ENCODE measurements around the gene TMEM74B. TPM values are rescaled to one million over a fixed set of nuclear protein-coding genes. Genes with fewer than 3 reads are reported as not detected.

The TMEM74B gene
- polyA plus RNA-seq, 2 donors, result 1.4 to 3.9 TPM

DNA sequence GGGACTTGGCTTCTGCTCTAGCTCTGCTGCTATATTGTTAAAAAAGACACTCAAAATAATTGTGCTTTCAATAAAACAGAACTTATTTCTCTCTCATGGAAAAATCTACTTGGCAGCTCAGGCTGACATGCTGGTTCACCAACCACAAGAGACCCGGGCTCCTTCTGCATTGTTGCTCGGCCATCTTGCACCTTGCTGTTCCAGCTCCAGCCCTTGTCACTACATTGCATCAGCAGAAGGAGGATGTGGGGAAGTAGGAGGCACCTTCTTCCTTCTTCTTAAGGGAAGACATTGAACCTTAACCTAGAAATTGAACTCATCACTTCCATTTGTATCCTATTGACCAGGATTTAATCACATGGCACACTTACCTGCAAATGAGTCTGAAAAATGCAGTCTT is 11.9 kb upstream of the TMEM74B start:
- Histone ChIP-seq H3K27me3 (ENCODE audit: control insufficient read depth in 1 of 2, insufficient read depth in 2 of 2, low read length in 2 of 2) (no peaks in the 10 kb centered on the region), H3K27ac (ENCODE audit: low read depth in 2 of 2, low read length in 1 of 2) (no peak overlapping the region), H3K36me3 (ENCODE audit: control insufficient read depth in 2 of 2, insufficient read depth in 2 of 2, low read length in 1 of 2) (no peaks in the 10 kb centered on the region), H3K9me3 (ENCODE audit: control insufficient read depth in 2 of 2, insufficient read depth in 1 of 2, low read depth in 1 of 2, low read length in 1 of 2) (no peaks in the 10 kb centered on the region), H3K4me3 (ENCODE audit: low read depth in 1 of 2, low read length in 2 of 2) (no peak overlapping the region), H3K4me1 (ENCODE audit: control insufficient read depth in 2 of 2, insufficient read depth in 2 of 2, low read length in 1 of 2) (no peaks in the 10 kb centered on the region)
- 79 to 89% methylated on average over 2 of the region's 2 CpGs for WGBS, 2 donors

GRCh38 chr20:1195226-1195625 is 10.4 kb upstream of the TMEM74B start:
- Histone ChIP-seq H3K27me3 (ENCODE audit: control insufficient read depth in 1 of 2, insufficient read depth in 2 of 2, low read length in 2 of 2) (no peaks in the 10 kb centered on the region), H3K9me3 (ENCODE audit: control insufficient read depth in 2 of 2, insufficient read depth in 1 of 2, low read depth in 1 of 2, low read length in 1 of 2) (no peaks in the 10 kb centered on the region), H3K27ac (ENCODE audit: low read depth in 2 of 2, low read length in 1 of 2) (no peak overlapping the region), H3K4me1 (ENCODE audit: control insufficient read depth in 2 of 2, insufficient read depth in 2 of 2, low read length in 1 of 2) (no peaks in the 10 kb centered on the region), H3K4me3 (ENCODE audit: low read depth in 1 of 2, low read length in 2 of 2) (no peak overlapping the region), H3K36me3 (ENCODE audit: control insufficient read depth in 2 of 2, insufficient read depth in 2 of 2, low read length in 1 of 2) (no peaks in the 10 kb centered on the region)
- WGBS, 2 donors, result 89 to 95% methylated on average over 1 of the region's 1 CpG

- Histone ChIP-seq H3K4me1 (ENCODE audit: control insufficient read depth in 2 of 2, insufficient read depth in 2 of 2, low read length in 1 of 2) (no peaks in the 10 kb centered on the region), H3K4me3 (ENCODE audit: low read depth in 1 of 2, low read length in 2 of 2) (no peak overlapping the region), H3K27me3 (ENCODE audit: control insufficient read depth in 1 of 2, insufficient read depth in 2 of 2, low read length in 2 of 2) (no peaks in the 10 kb centered on the region), H3K36me3 (ENCODE audit: control insufficient read depth in 2 of 2, insufficient read depth in 2 of 2, low read length in 1 of 2) (no peaks in the 10 kb centered on the region), H3K27ac (ENCODE audit: low read depth in 2 of 2, low read length in 1 of 2) (no peak overlapping the region), H3K9me3 (ENCODE audit: control insufficient read depth in 2 of 2, insufficient read depth in 1 of 2, low read depth in 1 of 2, low read length in 1 of 2) (peaks cover 0 to 3% of the 10 kb centered on the region in 2 donors)
- 81 to 82% methylated on average over 3 of the region's 3 CpGs for WGBS, 2 donors
These were observed 6.5 kb upstream of the TMEM74B start for GRCh38 chr20:1191299-1191698.

DNA sequence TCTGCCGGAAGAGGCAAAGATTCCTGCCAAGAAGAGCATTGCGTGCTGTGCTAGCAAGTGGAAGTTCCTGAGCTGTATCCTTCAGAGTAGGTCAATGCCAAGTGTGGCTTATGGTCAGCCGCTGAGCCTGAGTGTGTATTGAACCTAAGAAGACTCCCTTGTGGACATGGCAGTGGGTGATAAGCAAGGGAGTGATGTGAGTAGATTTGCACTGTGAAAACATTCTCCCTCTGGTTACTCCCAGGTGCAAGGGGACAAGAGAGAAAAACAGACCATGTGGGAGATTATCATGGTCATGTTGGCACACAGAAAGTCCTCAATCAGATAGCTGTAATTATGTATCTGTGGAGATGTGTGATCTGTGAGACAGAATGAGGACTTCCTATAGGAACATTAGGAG is 6.1 kb upstream of the TMEM74B start:
- H3K27me3 ChIP-seq (ENCODE audit: control insufficient read depth in 1 of 2, insufficient read depth in 2 of 2, low read length in 2 of 2), result no peaks in the 10 kb centered on the region
- peaks cover 0 to 3% of the 10 kb centered on the region in 2 donors for H3K9me3 ChIP-seq (ENCODE audit: control insufficient read depth in 2 of 2, insufficient read depth in 1 of 2, low read depth in 1 of 2, low read length in 1 of 2)
- H3K4me3 ChIP-seq (ENCODE audit: low read depth in 1 of 2, low read length in 2 of 2), result no peak overlapping the region
- H3K4me1 ChIP-seq (ENCODE audit: control insufficient read depth in 2 of 2, insufficient read depth in 2 of 2, low read length in 1 of 2), result no peaks in the 10 kb centered on the region
- 73 to 87% methylated on average over 3 of the region's 3 CpGs for WGBS, 2 donors
- H3K36me3 ChIP-seq (ENCODE audit: control insufficient read depth in 2 of 2, insufficient read depth in 2 of 2, low read length in 1 of 2), result no peaks in the 10 kb centered on the region
- no peak overlapping the region for H3K27ac ChIP-seq (ENCODE audit: low read depth in 2 of 2, low read length in 1 of 2)

GRCh38 chr20:1189827-1190226 is 5.0 kb upstream of the TMEM74B start:
- Histone ChIP-seq H3K4me1 (ENCODE audit: control insufficient read depth in 2 of 2, insufficient read depth in 2 of 2, low read length in 1 of 2) (no peaks in the 10 kb centered on the region), H3K27ac (ENCODE audit: low read depth in 2 of 2, low read length in 1 of 2) (no peak overlapping the region), H3K4me3 (ENCODE audit: low read depth in 1 of 2, low read length in 2 of 2) (no peak overlapping the region), H3K9me3 (ENCODE audit: control insufficient read depth in 2 of 2, insufficient read depth in 1 of 2, low read depth in 1 of 2, low read length in 1 of 2) (peaks cover 0 to 3% of the 10 kb centered on the region in 2 donors), H3K27me3 (ENCODE audit: control insufficient read depth in 1 of 2, insufficient read depth in 2 of 2, low read length in 2 of 2) (no peaks in the 10 kb centered on the region), H3K36me3 (ENCODE audit: control insufficient read depth in 2 of 2, insufficient read depth in 2 of 2, low read length in 1 of 2) (no peaks in the 10 kb centered on the region)
- 54 to 66% methylated on average over 1 of the region's 1 CpG for WGBS, 2 donors

GRCh38 chr20:1188347-1188746 is 3.6 kb upstream of the TMEM74B start:
- H3K9me3 ChIP-seq (ENCODE audit: control insufficient read depth in 2 of 2, insufficient read depth in 1 of 2, low read depth in 1 of 2, low read length in 1 of 2), result peaks cover 0 to 3% of the 10 kb centered on the region in 2 donors
- no peaks in the 10 kb centered on the region for H3K27me3 ChIP-seq (ENCODE audit: control insufficient read depth in 1 of 2, insufficient read depth in 2 of 2, low read length in 2 of 2)
- peaks cover 3 to 5% of the 10 kb centered on the region in 2 donors for H3K4me1 ChIP-seq (ENCODE audit: control insufficient read depth in 2 of 2, insufficient read depth in 2 of 2, low read length in 1 of 2)
- no peak overlapping the region for H3K4me3 ChIP-seq (ENCODE audit: low read depth in 1 of 2, low read length in 2 of 2)
- no peak overlapping the region for H3K27ac ChIP-seq (ENCODE audit: low read depth in 2 of 2, low read length in 1 of 2)
- no peaks in the 10 kb centered on the region for H3K36me3 ChIP-seq (ENCODE audit: control insufficient read depth in 2 of 2, insufficient read depth in 2 of 2, low read length in 1 of 2)
- WGBS, 2 donors, result 95% methylated on average over 1 of the region's 1 CpG

- 67 to 72% methylated on average over 4 of the region's 4 CpGs for WGBS, 2 donors
- peaks cover 3 to 5% of the 10 kb centered on the region in 2 donors for H3K4me1 ChIP-seq (ENCODE audit: control insufficient read depth in 2 of 2, insufficient read depth in 2 of 2, low read length in 1 of 2)
- no peak overlapping the region for H3K4me3 ChIP-seq (ENCODE audit: low read depth in 1 of 2, low read length in 2 of 2)
- no peak overlapping the region for H3K27ac ChIP-seq (ENCODE audit: low read depth in 2 of 2, low read length in 1 of 2)
- H3K27me3 ChIP-seq (ENCODE audit: control insufficient read depth in 1 of 2, insufficient read depth in 2 of 2, low read length in 2 of 2), result no peaks in the 10 kb centered on the region
- H3K36me3 ChIP-seq (ENCODE audit: control insufficient read depth in 2 of 2, insufficient read depth in 2 of 2, low read length in 1 of 2), result no peaks in the 10 kb centered on the region
- peaks cover 0 to 3% of the 10 kb centered on the region in 2 donors for H3K9me3 ChIP-seq (ENCODE audit: control insufficient read depth in 2 of 2, insufficient read depth in 1 of 2, low read depth in 1 of 2, low read length in 1 of 2)
These were observed 2.9 kb upstream of the TMEM74B start for GRCh38 chr20:1187605-1188171.

DNA sequence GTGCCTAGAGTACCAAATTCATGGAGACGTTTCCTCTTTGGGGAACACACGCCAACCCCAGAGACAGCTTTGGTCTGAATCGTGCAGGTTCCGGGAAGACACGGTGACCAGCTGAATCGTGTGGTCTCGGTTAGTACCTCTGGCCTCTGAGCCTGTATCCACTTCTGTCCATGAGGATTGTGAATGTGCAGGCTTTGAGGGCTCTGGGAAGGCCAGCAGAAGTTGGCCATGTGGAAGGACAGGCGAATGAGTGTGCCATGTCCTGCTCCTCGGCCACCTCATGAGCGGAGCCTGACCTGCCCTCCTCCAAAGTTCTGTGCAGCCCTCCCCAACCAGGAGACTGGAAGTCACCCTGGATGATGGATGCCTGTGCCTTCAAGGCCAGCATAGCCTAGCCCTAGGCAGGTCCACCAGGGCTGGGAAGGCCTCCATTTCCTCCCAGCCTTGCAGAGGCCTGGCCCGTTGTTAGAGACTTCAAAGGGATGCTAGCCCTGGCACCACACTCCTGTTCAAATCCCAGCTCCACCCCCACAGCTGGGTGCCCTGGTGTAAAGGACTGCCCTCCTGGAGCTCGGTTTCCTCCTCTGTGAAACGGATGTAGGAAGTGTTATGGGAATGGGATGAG is 1.7 kb upstream of the TMEM74B start:
- Histone ChIP-seq H3K27ac (ENCODE audit: low read depth in 2 of 2, low read length in 1 of 2) (no peak overlapping the region), H3K4me3 (ENCODE audit: low read depth in 1 of 2, low read length in 2 of 2) (no peak overlapping the region), H3K27me3 (ENCODE audit: control insufficient read depth in 1 of 2, insufficient read depth in 2 of 2, low read length in 2 of 2) (no peaks in the 10 kb centered on the region), H3K9me3 (ENCODE audit: control insufficient read depth in 2 of 2, insufficient read depth in 1 of 2, low read depth in 1 of 2, low read length in 1 of 2) (peaks cover 0 to 3% of the 10 kb centered on the region in 2 donors), H3K4me1 (ENCODE audit: control insufficient read depth in 2 of 2, insufficient read depth in 2 of 2, low read length in 1 of 2) (peaks cover 3 to 5% of the 10 kb centered on the region in 2 donors), H3K36me3 (ENCODE audit: control insufficient read depth in 2 of 2, insufficient read depth in 2 of 2, low read length in 1 of 2) (no peaks in the 10 kb centered on the region)
- 74 to 78% methylated on average over 13 of the region's 13 CpGs for WGBS, 2 donors

DNA sequence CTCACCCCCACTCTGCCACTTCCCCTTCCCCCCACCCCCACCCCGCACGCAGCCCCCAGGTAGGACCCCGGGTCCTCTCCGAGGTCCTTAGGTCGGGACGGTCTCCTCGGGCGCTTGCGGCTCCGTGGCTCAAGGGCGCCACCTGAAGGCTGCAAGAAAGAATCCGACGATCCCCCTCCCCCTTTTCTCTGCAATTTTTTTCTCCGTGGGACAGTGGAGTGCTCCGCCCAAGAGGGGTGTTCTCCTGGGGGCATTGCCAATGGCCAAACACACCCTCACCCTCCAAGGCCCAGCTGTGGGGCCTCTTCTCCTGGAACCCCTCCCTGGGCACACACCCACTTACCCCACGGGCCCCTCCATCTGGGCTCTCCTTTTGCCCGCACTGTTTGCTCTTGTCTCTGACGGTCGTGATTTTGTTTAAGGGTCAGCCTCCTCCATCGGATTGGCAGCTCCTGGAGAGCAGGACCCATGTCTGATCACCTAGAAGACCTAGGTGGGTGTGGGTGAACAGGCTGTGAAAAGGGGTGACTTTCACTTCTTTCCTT is 1.1 kb upstream of the TMEM74B start:
- no peak overlapping the region for H3K27ac ChIP-seq (ENCODE audit: low read depth in 2 of 2, low read length in 1 of 2)
- H3K36me3 ChIP-seq (ENCODE audit: control insufficient read depth in 2 of 2, insufficient read depth in 2 of 2, low read length in 1 of 2), result peaks cover 0 to 1% of the 10 kb centered on the region in 2 donors
- peaks cover 0 to 3% of the 10 kb centered on the region in 2 donors for H3K9me3 ChIP-seq (ENCODE audit: control insufficient read depth in 2 of 2, insufficient read depth in 1 of 2, low read depth in 1 of 2, low read length in 1 of 2)
- peaks cover 3 to 5% of the 10 kb centered on the region in 2 donors for H3K4me1 ChIP-seq (ENCODE audit: control insufficient read depth in 2 of 2, insufficient read depth in 2 of 2, low read length in 1 of 2)
- 8 to 9% methylated on average over 19 to 20 of the region's 20 CpGs for WGBS, 2 donors
- no peaks in the 10 kb centered on the region for H3K27me3 ChIP-seq (ENCODE audit: control insufficient read depth in 1 of 2, insufficient read depth in 2 of 2, low read length in 2 of 2)
- peak overlapping the region in 1 of 2 donors; percentile 55 for H3K4me3 ChIP-seq (ENCODE audit: low read depth in 1 of 2, low read length in 2 of 2)

DNA sequence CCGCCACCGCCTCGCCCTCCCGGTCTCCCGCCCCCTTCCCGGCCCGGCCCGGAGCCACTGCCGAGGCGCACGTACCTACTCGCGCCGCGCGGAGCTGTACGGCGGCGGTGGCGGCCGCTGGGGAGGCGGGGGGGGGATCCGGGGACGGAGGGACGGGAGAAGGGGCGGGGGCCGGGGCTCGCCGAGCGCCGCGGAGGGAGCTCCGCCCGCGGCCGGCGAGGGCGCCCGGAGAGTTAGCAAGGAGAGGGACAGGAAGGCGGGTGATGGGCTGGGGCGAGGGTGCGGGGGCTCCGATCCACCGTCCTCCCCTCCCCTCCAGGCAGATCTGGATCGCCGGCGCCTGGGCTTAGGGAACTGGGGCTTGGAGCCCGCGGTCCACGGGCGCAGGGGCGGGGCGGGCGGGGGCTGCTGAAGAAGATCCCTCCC is 548 bp upstream of the TMEM74B start:
- Histone ChIP-seq H3K4me1 (ENCODE audit: control insufficient read depth in 2 of 2, insufficient read depth in 2 of 2, low read length in 1 of 2) (peaks cover 3 to 5% of the 10 kb centered on the region in 2 donors), H3K36me3 (ENCODE audit: control insufficient read depth in 2 of 2, insufficient read depth in 2 of 2, low read length in 1 of 2) (peaks cover 0 to 2% of the 10 kb centered on the region in 2 donors), H3K4me3 (ENCODE audit: low read depth in 1 of 2, low read length in 2 of 2) (peak overlapping the region; percentile 44 to 55), H3K9me3 (ENCODE audit: control insufficient read depth in 2 of 2, insufficient read depth in 1 of 2, low read depth in 1 of 2, low read length in 1 of 2) (peaks cover 0 to 3% of the 10 kb centered on the region in 2 donors), H3K27me3 (ENCODE audit: control insufficient read depth in 1 of 2, insufficient read depth in 2 of 2, low read length in 2 of 2) (no peaks in the 10 kb centered on the region), H3K27ac (ENCODE audit: low read depth in 2 of 2, low read length in 1 of 2) (no peak overlapping the region)
- 0 to 1% methylated on average over 14 to 52 of the region's 54 CpGs for WGBS, 2 donors

Data from esophagus (tissue), 2 donors.